HG03095 (cell line): ENCODE data around the gene DACT3.

Experiments used
- ATAC-seq: cut with Tn5 transposase; IDR thresholded peaks from one replicate; pipeline ENCODE4 v1.9.1; 2021; ENCODE audit warnings: moderate library complexity; ENCODE audit not compliant: unreplicated experiment

Gene DACT3

GRCh38 chr19:46668662-46669061 lies 7.7 kb upstream of the DACT3 start:
- no peak for ATAC-seq

GRCh38 chr19:46665072-46665471 lies 4.1 kb upstream of the DACT3 start:
- no peak for ATAC-seq

- no peak for ATAC-seq
Observed at GRCh38 chr19:46661735-46662592, 982 bp upstream of the DACT3 start.

GRCh38 chr19:46660551-46661019 lies 397 bp downstream of the DACT3 start:
- ATAC-seq, result no peak

- no peak for ATAC-seq
Observed at GRCh38 chr19:46660008-46660517, 919 bp downstream of the DACT3 start.

GRCh38 chr19:46659151-46660007 lies 1.6 kb downstream of the DACT3 start:
- no peak for ATAC-seq

- ATAC-seq, result no peak
Observed at GRCh38 chr19:46656541-46656940, 4.4 kb downstream of the DACT3 start.

GRCh38 chr19:46654621-46655152 lies 6.3 kb downstream of the DACT3 start:
- ATAC-seq, result no peak

- ATAC-seq, result no peak
Observed at GRCh38 chr19:46650445-46650844, 10.5 kb downstream of the DACT3 start.

- no peak for ATAC-seq
Observed at GRCh38 chr19:46648961-46649960, 11.7 kb downstream of the DACT3 start.

GRCh38 chr19:46648060-46648960 lies 12.7 kb downstream of the DACT3 start:
- ATAC-seq, result no peak

- no peak for ATAC-seq
Observed at GRCh38 chr19:46646402-46646801, 14.6 kb downstream of the DACT3 start.

- no peak for ATAC-seq
Observed at GRCh38 chr19:46644720-46645119, 16.3 kb downstream of the DACT3 start.

- ATAC-seq, result no peak
Observed at GRCh38 chr19:46640656-46641055, 20.3 kb downstream of the DACT3 start.

- ATAC-seq, result no peak
Observed at GRCh38 chr19:46639358-46640182, 21.4 kb downstream of the DACT3 start.

GRCh38 chr19:46637224-46637623 lies 23.8 kb downstream of the DACT3 start:
- ATAC-seq, result no peak

GRCh38 chr19:46635920-46636761 lies 24.8 kb downstream of the DACT3 start, which contains the start of gene GNG8:
Gene GNG8, minus strand, starts transcription at chr19:46636202. Its CDS starts 1,520 bp downstream, at chr19:46634682.
- no peak for ATAC-seq
